Activated B cell treated with CpG ODN at 0.5 μM for 24 hours (primary cell): ENCODE data around the gene CFAP58. TPM values are rescaled to one million over a fixed set of nuclear protein-coding genes. Genes with fewer than 3 reads are reported as not detected.

Source experiments
- ATAC-seq: fragments of 200-7000 bp; cut with Tn5 transposase; one replicate; pipeline ENCODE4 v1.10.0; 2021; ENCODE audit warnings: low read depth, mild to moderate bottlenecking, moderate library complexity
- CTCF ChIA-PET: fragments of 350-600 bp; sonication (Branson Sonifier 250); formaldehyde crosslinking; loops from one replicate; lab custom pipeline; 2021; ENCODE audit warnings: antibody characterized with exemption; lab: Charles Lee
- POLR2A ChIA-PET: fragments of 350-600 bp; sonication (Branson Sonifier 250); formaldehyde crosslinking; loops from one replicate; lab custom pipeline; 2021; ENCODE audit warnings: antibody characterized with exemption; lab: Charles Lee
- DNase-seq: peaks from one replicate; pipeline ENCODE4 v3.0.0; 2022
- H3K27ac Mint-ChIP-seq: one replicate; pipeline ENCODE4 v1.8.0; 2020; ENCODE audit warnings: mixed read lengths
- H3K27me3 Mint-ChIP-seq: one replicate; pipeline ENCODE4 v1.8.0; 2021; ENCODE audit warnings: mixed read lengths
- H3K36me3 Mint-ChIP-seq: one replicate; pipeline ENCODE4 v1.8.0; 2021; ENCODE audit warnings: low read depth, mixed read lengths
- H3K4me1 Mint-ChIP-seq: one replicate; pipeline ENCODE4 v1.8.0; 2021; ENCODE audit warnings: mixed read lengths
- H3K4me3 Mint-ChIP-seq: one replicate; pipeline ENCODE4 v1.8.0; 2020; ENCODE audit warnings: mild to moderate bottlenecking, mixed read lengths
- H3K9me3 Mint-ChIP-seq: one replicate; pipeline ENCODE4 v1.8.0; 2020; ENCODE audit warnings: mixed read lengths
- intact Hi-C: fragments of 100-400 bp; cut with micrococcal nuclease; formaldehyde crosslinking; loops from one replicate; pipeline ENCODE4 v1.15.1; 2024
- total RNA-seq: library from RNA; stranded (reverse); gene quantifications from 2 replicates; pipeline ENCODE4 v1.2.3, GENCODE V29; 2022
- TF ChIP-seq, protein P1 (sequence below): fragments of 200-600 bp; IDR thresholded peaks from one replicate; pipeline ENCODE4 v1.8.0; 2022; ENCODE audit warnings: antibody characterized with exemption, mild to moderate bottlenecking

Gene CFAP58
- total RNA-seq, 1 donor from 2014 or later = not detected

DNA sequence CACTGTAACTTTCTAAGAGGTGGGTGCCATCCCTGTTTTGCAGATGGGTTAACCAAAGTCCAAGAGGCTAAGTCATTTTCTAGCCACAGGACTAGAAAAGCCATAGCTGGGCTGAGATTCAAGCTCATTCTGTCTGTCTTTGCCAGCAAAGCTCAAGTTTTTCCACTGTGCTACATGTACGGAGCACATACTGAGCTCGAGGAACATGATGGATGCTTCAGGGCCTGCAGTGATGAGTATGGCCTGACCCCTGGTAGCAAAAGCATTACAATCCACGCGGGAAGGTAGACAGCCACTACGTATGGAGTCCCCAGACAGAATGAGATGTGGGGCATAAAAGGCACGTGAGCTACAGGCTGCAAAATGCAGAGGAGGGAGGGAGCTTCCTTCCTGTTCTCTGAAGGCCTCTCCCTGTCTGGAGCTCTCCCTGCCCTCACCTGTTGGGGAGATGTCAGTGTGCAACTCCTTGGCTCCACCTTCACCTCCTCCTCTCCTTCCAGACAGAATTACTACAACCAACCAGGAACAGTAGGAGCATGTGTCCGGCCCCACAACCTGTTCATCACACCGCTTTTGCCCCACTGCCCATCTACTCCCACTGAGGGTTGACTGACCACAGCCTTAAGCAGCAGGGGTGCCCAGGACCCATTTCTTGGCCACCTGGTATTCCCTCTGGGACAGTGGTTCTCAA lies 31.8 kb upstream of the CFAP58 start:
- ATAC-seq (no peak), DNase-seq (no peak)
- no peaks in the 10 kb centered on the region for H3K9me3 Mint-ChIP-seq
- ChIA-PET CTCF (interaction anchor here (0.8 to 1.6 kb wide), 6 partner anchors 16 to 49 kb away, joined by 3 to 18 read pairs (median 3); no protein-coding TSS in a partner anchor), POLR2A (interaction anchor here (0.7 to 1.4 kb wide), 5 partner anchors 16 to 1130 kb away, joined by 3 to 7 read pairs (median 3); partner anchors contain the start of genes CFAP58 and ITPRIP)
- no peaks in the 10 kb centered on the region for H3K27me3 Mint-ChIP-seq
- H3K36me3 Mint-ChIP-seq = peaks cover 27% of the 10 kb centered on the region
- peaks cover 98% of the 10 kb centered on the region for H3K4me1 Mint-ChIP-seq
- intact Hi-C loops = loop anchor here (2.0 kb wide), 1 partner anchor 17 kb away; no protein-coding TSS in a partner anchor
- TF ChIP-seq, protein P1, sequence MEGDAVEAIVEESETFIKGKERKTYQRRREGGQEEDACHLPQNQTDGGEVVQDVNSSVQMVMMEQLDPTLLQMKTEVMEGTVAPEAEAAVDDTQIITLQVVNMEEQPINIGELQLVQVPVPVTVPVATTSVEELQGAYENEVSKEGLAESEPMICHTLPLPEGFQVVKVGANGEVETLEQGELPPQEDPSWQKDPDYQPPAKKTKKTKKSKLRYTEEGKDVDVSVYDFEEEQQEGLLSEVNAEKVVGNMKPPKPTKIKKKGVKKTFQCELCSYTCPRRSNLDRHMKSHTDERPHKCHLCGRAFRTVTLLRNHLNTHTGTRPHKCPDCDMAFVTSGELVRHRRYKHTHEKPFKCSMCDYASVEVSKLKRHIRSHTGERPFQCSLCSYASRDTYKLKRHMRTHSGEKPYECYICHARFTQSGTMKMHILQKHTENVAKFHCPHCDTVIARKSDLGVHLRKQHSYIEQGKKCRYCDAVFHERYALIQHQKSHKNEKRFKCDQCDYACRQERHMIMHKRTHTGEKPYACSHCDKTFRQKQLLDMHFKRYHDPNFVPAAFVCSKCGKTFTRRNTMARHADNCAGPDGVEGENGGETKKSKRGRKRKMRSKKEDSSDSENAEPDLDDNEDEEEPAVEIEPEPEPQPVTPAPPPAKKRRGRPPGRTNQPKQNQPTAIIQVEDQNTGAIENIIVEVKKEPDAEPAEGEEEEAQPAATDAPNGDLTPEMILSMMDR = no peak
- H3K4me3 Mint-ChIP-seq = peak overlapping the region; percentile 52
- H3K27ac Mint-ChIP-seq = peak overlapping the region; percentile 82

DNA sequence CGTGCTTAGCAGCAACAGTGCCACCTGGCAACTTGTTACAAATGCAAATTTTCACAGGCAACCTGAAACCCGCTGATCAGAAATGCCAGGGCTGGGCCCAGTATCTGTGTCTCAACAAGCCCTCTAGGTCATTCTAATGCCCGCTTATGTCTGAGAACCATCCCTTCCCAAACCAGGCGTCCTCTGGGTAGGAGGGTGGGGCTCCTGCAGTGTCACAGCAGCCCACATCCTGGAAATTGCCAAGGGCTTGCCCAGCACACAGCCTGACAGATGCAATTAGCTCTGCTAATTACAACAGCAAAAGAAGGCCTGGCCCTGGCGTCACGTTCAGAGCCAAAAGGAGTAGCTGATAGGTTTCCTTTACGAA lies 31.2 kb upstream of the CFAP58 start:
- H3K4me1 Mint-ChIP-seq = peaks cover 98% of the 10 kb centered on the region
- no peaks in the 10 kb centered on the region for H3K27me3 Mint-ChIP-seq
- H3K27ac Mint-ChIP-seq = peak overlapping the region; percentile 82
- DNase-seq = no peak
- intact Hi-C loops = loop anchor here (2.0 kb wide), 1 partner anchor 18 kb away; no protein-coding TSS in a partner anchor
- ChIA-PET CTCF (interaction anchor here (0.9 to 1.6 kb wide), 4 partner anchors 16 to 48 kb away, joined by 3 to 18 read pairs (median 4); no protein-coding TSS in a partner anchor), POLR2A (interaction anchor here (1.2 to 1.4 kb wide), 3 partner anchors 15 to 31 kb away, joined by 3 to 7 read pairs (median 4); partner anchors contain the start of genes CFAP58 and ITPRIP)
- H3K9me3 Mint-ChIP-seq = no peaks in the 10 kb centered on the region
- peaks cover 23% of the 10 kb centered on the region for H3K36me3 Mint-ChIP-seq
- H3K4me3 Mint-ChIP-seq = peak overlapping the region; percentile 52
- ATAC-seq = peak; percentile 67
- TF ChIP-seq, protein P1 = no peak

DNA sequence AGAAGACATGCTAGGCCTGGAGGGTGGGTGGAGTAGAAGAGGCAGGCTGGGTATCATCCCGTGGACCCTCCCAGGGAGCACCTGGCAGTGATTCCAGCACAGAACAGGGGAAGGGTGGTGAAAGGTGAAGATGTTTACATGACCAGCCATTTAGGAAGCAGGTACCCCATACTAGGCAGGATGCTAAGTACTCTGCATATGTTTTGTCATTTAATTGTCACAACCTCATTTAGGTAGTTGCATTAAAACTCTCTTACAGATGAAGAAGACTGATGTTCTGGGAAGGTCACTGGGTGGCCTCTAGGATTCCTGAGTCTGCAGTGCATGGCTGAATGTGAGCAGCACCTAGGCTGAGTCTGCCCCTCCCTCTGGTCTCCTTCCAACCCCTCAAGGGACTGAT lies 30.5 kb upstream of the CFAP58 start:
- H3K4me1 Mint-ChIP-seq = peaks cover 98% of the 10 kb centered on the region
- intact Hi-C loops = loop anchor here (2.0 kb wide), 1 partner anchor 18 kb away; no protein-coding TSS in a partner anchor
- H3K36me3 Mint-ChIP-seq = peaks cover 20% of the 10 kb centered on the region
- H3K27ac Mint-ChIP-seq = peak overlapping the region; percentile 82
- H3K9me3 Mint-ChIP-seq = no peaks in the 10 kb centered on the region
- ATAC-seq = no peak
- CTCF ChIA-PET = interaction anchor here (0.8 to 1.4 kb wide), 3 partner anchors 15 to 31 kb away, joined by 3 to 4 read pairs (median 3); no protein-coding TSS in a partner anchor
- TF ChIP-seq, protein P1 = no peak
- POLR2A ChIA-PET = interaction anchor here (1.2 to 1.5 kb wide), 2 partner anchors 15 to 29 kb away, joined by 3 to 4 read pairs; partner anchors contain the start of gene ITPRIP
- H3K4me3 Mint-ChIP-seq = peak overlapping the region; percentile 20
- no peaks in the 10 kb centered on the region for H3K27me3 Mint-ChIP-seq
- no peak for DNase-seq

DNA sequence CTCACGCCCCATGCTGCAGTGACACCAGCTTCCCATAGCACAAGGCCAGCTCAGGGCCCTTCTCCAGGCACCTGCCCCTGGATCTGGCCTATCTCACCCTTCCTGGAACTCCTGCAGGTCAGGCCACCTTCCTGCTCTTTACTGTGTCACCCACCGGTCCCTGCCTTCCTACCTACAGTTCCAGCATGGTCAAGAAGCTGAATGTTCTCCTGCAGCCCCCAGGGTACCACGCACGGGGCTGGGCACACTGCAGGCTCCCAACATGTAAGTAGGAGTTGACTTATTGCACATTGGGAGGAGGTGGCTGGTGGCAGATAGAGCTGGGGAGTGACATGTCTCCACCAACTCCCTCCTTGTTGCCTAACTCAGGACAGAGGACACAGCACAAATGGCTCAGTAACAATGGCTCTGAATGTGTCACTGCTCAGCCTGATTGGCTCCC lies 29.9 kb upstream of the CFAP58 start:
- POLR2A ChIA-PET = interaction anchor here (1.5 kb wide), 1 partner anchor 14 kb away, joined by 4 read pairs; the partner anchor contains the start of gene ITPRIP
- intact Hi-C loops = loop anchor here (1.0 to 2.0 kb wide), 2 partner anchors 14 to 19 kb away; no protein-coding TSS in a partner anchor
- DNase-seq (no peak), ATAC-seq (no peak)
- no peaks in the 10 kb centered on the region for H3K9me3 Mint-ChIP-seq
- H3K36me3 Mint-ChIP-seq = peaks cover 20% of the 10 kb centered on the region
- TF ChIP-seq, protein P1 = no peak
- no peaks in the 10 kb centered on the region for H3K27me3 Mint-ChIP-seq
- peak overlapping the region; percentile 72 for H3K4me3 Mint-ChIP-seq
- H3K27ac Mint-ChIP-seq = peak overlapping the region; percentile 80
- CTCF ChIA-PET = interaction anchor here (0.8 to 1.4 kb wide), 2 partner anchors 15 to 18 kb away, joined by 3 read pairs; no protein-coding TSS in a partner anchor
- H3K4me1 Mint-ChIP-seq = peaks cover 98% of the 10 kb centered on the region
